Upper lobe of right lung (tissue), 1 donor: ENCODE measurements around the gene HES4. TPM values are rescaled to one million over a fixed set of nuclear protein-coding genes. Genes with fewer than 3 reads are reported as not detected.
A peak's percentile ranks its signal among the peaks of the same experiment; 100 is the strongest.

Experiments used
- ATAC-seq: fragments of 200-7000 bp; cut with Tn5 transposase; one replicate; pipeline ENCODE4 v1.9.1; 2020; ENCODE audit warnings: mild to moderate bottlenecking, moderate library complexity
- DNase-seq: peaks from one replicate; pipeline ENCODE4 v3.0.0-alpha.2; 2020
- H3K27ac ChIP-seq: fragments of 200-600 bp; one replicate; pipeline ENCODE4 v1.8.0; 2022
- H3K27me3 ChIP-seq: fragments of 200-600 bp; one replicate; pipeline ENCODE4 v1.8.0; 2022; ENCODE audit warnings: mild to moderate bottlenecking
- H3K36me3 ChIP-seq: fragments of 200-600 bp; one replicate; pipeline ENCODE4 v1.8.0; 2022
- H3K4me1 ChIP-seq: fragments of 200-600 bp; one replicate; pipeline ENCODE4 v1.8.0; 2022
- H3K4me3 ChIP-seq: fragments of 200-600 bp; one replicate; pipeline ENCODE4 v1.8.0; 2022; ENCODE audit warnings: mild to moderate bottlenecking
- H3K9me3 ChIP-seq: fragments of 200-600 bp; one replicate; pipeline ENCODE4 v1.8.0; 2022
- intact Hi-C: fragments of 100-400 bp; cut with DNase I; formaldehyde crosslinking; loops from one replicate; pipeline ENCODE4 v1.11.0; 2022
- total RNA-seq: library from RNA; stranded (reverse); fragmentation: NEBNext Ultra II Directional; extraction: Animal tissue kit (Norgen Biotek cat#: 25700); gene quantifications from one replicate; pipeline ENCODE4 v1.2.1, GENCODE V29; 2021
- TF ChIP-seq, protein P1 (sequence below): fragments of 200-600 bp; IDR thresholded peaks from one replicate; pipeline ENCODE4 v1.8.0; 2022; ENCODE audit warnings: antibody characterized with exemption
- donor health status: DM: no; HTN: yes; CAD: no; lungs with severe emphysema.

The HES4 gene
- total RNA-seq, 1 donor from 2014 or later, result 26.8 TPM

DNA sequence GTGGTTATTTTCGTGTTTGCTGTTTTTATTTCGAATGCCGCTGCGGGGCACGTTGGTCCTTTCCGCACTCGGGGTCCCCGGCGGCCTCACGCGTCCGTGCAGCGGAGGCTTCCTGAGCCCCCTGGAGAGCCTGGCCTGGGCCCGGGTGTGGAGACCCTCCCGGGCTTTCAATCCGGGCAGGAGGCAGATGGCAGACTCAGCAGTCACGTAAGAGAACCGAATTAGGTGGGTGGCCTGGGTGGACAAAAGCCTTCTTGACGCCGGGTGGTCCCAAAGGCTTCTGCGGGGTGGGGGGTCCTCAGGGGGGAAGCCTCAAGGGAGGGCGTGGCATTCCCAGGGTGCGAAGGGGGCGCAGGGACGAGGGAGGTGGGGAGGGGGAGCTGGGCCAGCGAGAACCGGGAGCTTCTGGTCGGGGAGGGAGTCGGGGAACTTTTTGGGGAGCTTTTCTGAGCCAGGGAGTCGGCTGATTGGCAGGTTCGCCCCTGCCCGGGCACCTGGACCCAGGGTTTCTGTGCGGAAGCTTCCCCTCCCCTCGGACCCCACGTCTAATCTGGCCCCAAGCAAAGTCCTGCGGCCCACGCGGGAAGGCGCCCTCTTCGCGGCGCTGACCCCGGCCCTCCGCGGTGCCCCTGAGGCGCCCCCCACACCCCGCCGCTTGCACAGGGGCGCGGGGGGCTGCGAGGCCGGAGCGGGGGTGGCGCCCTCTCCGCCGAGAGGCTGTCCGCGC, 1.3 kb upstream of the HES4 start:
- H3K9me3 ChIP-seq, result no peaks in the 10 kb centered on the region
- H3K4me1 ChIP-seq, result peaks cover 21% of the 10 kb centered on the region
- H3K36me3 ChIP-seq, result no peaks in the 10 kb centered on the region
- DNase-seq, result peak; percentile 73
- TF ChIP-seq, protein P1, sequence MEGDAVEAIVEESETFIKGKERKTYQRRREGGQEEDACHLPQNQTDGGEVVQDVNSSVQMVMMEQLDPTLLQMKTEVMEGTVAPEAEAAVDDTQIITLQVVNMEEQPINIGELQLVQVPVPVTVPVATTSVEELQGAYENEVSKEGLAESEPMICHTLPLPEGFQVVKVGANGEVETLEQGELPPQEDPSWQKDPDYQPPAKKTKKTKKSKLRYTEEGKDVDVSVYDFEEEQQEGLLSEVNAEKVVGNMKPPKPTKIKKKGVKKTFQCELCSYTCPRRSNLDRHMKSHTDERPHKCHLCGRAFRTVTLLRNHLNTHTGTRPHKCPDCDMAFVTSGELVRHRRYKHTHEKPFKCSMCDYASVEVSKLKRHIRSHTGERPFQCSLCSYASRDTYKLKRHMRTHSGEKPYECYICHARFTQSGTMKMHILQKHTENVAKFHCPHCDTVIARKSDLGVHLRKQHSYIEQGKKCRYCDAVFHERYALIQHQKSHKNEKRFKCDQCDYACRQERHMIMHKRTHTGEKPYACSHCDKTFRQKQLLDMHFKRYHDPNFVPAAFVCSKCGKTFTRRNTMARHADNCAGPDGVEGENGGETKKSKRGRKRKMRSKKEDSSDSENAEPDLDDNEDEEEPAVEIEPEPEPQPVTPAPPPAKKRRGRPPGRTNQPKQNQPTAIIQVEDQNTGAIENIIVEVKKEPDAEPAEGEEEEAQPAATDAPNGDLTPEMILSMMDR, result no peak
- H3K27ac ChIP-seq, result peak overlapping the region; percentile 95
- ATAC-seq, result no peak
- intact Hi-C loops, result no loop called here
- peak overlapping the region; percentile 59 for H3K4me3 ChIP-seq
- peaks cover 34% of the 10 kb centered on the region for H3K27me3 ChIP-seq

DNA sequence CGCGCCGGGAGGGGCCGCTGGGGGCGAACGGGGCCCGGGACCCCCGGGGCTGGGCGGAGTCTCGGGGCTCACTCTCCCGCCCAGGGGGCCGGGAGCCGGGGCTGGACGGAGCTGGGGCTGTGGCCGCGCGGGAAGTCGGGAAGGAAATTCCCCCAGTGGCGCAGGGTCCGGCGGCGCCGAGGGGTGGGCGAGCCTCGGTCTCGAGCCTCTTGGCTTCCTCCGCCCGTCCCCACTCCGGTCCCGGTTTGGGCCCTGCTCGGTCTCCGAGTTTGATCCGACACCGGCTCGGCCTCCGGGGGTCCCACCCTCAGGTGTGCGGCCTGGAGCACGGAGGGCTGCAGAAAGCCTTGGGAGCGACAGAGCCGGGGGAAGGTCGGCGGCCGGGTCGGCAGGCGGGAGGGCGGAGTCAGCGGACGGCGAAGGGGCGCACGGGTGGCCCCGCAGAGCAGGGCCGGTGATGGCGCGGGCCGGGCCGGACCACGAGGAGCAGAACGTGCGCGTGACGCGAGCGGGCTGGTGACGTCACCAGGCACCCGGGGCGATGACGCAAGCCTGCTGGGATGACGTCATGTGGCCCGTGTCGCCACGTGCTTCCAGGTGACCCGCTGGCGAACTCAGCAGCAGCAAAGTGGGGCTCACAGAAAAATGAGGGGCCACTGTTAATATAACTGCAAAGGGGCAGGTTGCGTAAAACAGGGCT, 610 bp upstream of the HES4 start:
- peaks cover 16% of the 10 kb centered on the region for H3K4me1 ChIP-seq
- TF ChIP-seq, protein P1, result no peak
- peak; percentile 48 for ATAC-seq
- intact Hi-C loops, result no loop called here
- no peaks in the 10 kb centered on the region for H3K9me3 ChIP-seq
- H3K36me3 ChIP-seq, result no peaks in the 10 kb centered on the region
- peak overlapping the region; percentile 95 for H3K27ac ChIP-seq
- peak; percentile 90 for DNase-seq
- peaks cover 34% of the 10 kb centered on the region for H3K27me3 ChIP-seq
- H3K4me3 ChIP-seq, result peak overlapping the region; percentile 59

DNA sequence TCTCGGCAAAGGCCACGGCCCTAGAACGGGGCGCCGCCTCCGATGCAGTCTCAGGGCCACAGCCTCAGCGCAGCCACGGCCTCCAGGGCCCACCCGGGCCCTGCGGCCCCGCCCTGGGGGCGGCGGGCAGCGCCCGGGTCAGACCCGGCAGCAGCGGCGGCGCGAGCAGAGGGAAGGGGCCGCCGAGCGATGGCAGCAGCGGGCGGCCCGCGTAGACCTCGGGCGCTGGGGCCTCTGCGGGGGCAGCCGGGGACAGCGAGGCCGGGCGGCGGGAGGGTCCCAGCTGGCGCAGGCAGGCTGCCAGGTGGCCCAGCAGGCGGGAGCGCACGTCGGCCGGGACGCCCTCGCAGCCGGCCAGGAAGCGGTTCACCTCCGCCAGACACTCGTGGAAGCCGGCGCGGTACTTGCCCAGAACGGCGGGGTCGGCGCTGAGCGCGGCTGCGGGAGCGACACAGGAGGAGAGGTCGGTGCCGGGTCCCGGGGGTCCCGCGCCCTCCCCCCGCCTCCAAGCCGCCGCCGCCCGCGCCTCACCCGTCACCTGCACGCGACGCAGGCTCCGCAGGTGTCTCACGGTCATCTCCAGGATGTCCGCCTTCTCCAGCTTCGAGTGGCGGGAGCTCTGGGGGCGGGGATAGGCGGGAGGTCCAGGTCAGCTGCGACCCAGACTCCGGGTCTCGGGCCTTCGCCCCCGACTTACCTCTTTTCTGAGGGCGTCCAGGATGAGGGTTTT, 737 bp downstream of the HES4 start:
- Histone ChIP-seq H3K27me3 (peaks cover 34% of the 10 kb centered on the region), H3K4me1 (peaks cover 7% of the 10 kb centered on the region), H3K36me3 (no peaks in the 10 kb centered on the region), H3K4me3 (peak overlapping the region; percentile 59), H3K27ac (peak overlapping the region; percentile 75), H3K9me3 (no peaks in the 10 kb centered on the region)
- ATAC-seq, result no peak
- intact Hi-C loops, result no loop called here
- TF ChIP-seq, protein P1, result no peak
- peak; percentile 70 for DNase-seq

DNA sequence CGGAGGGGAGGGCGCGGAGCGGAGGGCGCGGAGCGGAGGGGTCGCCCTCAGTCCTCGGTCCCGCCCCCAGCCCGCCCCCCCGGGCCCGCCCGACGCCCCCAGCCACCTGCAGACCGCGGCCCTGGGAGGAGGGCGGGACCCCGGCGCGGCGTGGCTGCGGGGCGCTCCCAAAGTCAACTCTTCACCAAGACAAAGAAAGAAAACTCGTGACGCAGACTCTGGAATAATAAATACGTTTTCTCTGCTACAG, 1.2 kb downstream of the HES4 start:
- peak overlapping the region; percentile 75 for H3K27ac ChIP-seq
- H3K4me3 ChIP-seq, result peak overlapping the region; percentile 59
- peaks cover 7% of the 10 kb centered on the region for H3K4me1 ChIP-seq
- DNase-seq (no peak), ATAC-seq (no peak)
- TF ChIP-seq, protein P1, result no peak
- H3K27me3 ChIP-seq, result peaks cover 34% of the 10 kb centered on the region
- intact Hi-C loops, result no loop called here
- H3K36me3 ChIP-seq, result no peaks in the 10 kb centered on the region
- H3K9me3 ChIP-seq, result no peaks in the 10 kb centered on the region

DNA sequence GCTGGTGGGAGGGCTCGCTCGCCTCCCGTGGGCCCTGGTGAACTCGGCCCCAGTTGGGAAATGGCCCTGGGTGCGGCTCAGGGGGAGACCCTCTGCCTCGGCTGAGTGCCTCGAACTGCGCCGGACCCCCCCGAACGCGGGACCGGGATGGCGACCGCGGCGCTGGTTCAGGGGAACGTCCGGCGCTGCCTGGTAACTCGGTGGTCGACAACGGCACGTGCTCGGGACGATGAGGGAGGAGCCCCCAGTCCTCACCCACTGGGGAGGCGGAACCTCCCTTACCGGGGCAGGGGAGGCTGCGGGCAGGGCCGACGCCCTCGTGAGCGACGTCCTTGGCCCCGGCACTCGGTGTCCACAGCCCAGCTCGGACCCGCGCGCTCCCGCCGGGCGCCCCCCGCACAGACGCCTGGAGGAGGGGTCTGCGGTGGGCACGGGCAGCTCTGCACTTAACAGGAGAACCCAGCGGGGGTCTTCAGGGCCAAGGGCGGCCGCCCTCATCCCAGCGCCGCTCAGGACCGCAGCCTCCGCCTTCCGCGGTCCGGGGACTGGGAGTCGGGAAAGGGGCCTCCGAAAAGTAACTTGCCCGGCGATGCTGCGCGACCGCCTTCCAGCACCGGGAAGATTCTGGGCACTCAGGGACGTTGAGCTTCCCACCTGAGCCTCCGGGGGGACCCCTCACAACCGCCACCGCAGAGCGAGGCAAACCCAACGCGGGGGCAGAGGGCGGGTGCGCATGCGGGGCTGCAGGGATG, 1.7 kb downstream of the HES4 start:
- H3K27me3 ChIP-seq, result peaks cover 34% of the 10 kb centered on the region
- no peaks in the 10 kb centered on the region for H3K36me3 ChIP-seq
- peaks cover 7% of the 10 kb centered on the region for H3K4me1 ChIP-seq
- intact Hi-C loops, result no loop called here
- no peaks in the 10 kb centered on the region for H3K9me3 ChIP-seq
- H3K27ac ChIP-seq, result no peak overlapping the region
- TF ChIP-seq, protein P1, result no peak
- DNase-seq (peak; percentile 67), ATAC-seq (no peak)
- H3K4me3 ChIP-seq, result peak overlapping the region; percentile 59
